HepG2 (cell line): Measurements from ENCODE around the gene LSM11. TPM values are rescaled to one million over a fixed set of nuclear protein-coding genes. Genes with fewer than 3 reads are reported as not detected.

Experiments
- ATAC-seq: fragments of 200-7000 bp; cut with Tn5 transposase; 3 replicates; pipeline ENCODE4 v1.9.1; 2020; ENCODE audit warnings: mild to moderate bottlenecking, moderate library complexity
- BruUV-seq: library from RNA; stranded (reverse); fragments of 400-500 nt; replicated peaks from 2 replicates; lab custom pipeline; 2021; lab: Mats Ljungman, UMichigan
- CTCF ChIA-PET: fragments of 300-600 bp; formaldehyde crosslinking; extraction: SDS; loops from one replicate; lab custom pipeline; 2021; ENCODE audit warnings: low total read pairs, inconsistent platforms, low intra/inter-chr PET ratio; lab: Yijun Ruan, JAX
- POLR2A ChIA-PET: fragments of 350-600 bp; sonication (Branson Sonifier 250); formaldehyde crosslinking; loops from one replicate; lab custom pipeline; 2020; ENCODE audit warnings: antibody characterized with exemption, inconsistent platforms; lab: Yijun Ruan, JAX
- DNase-seq: peaks from one replicate; pipeline ENCODE4 v3.0.0-alpha.2; 2015; ENCODE audit warnings: low spot score
- FAIRE-seq: peaks from 3 replicates; lab custom pipeline; 2011; peaks lifted over from hg19 to GRCh38; lab: Jason Lieb, UNC
- H2AFZ ChIP-seq: one replicate; pipeline ENCODE4 v1.6.1; 2011; ENCODE audit warnings: low read length, inconsistent platforms
- H3K27ac ChIP-seq: fragments of 300-600 bp; 3 replicates; pipeline ENCODE4 v1.8.0; 2011; ENCODE audit warnings: mixed run types, mild to moderate bottlenecking, mixed read lengths, low read length, inconsistent platforms; ENCODE audit not compliant: insufficient read depth; ENCODE audit errors: extremely low read length
- H3K27me3 ChIP-seq, 2 experiments: fragments of 200-600 bp in 1 of 2; 2 replicates in 1 of 2; 3 replicates in 1 of 2; pipeline versions ENCODE4 v1.6.0 to v1.8.0; 2011; ENCODE audit warnings: low read length in 2 of 2, mild to moderate bottlenecking in 2 of 2, moderate library complexity in 2 of 2, inconsistent platforms in 1 of 2; ENCODE audit not compliant: insufficient read depth in 2 of 2, control insufficient read depth in 1 of 2
- H3K36me3 ChIP-seq, 2 experiments: fragments of 200-600 bp in 1 of 2; replicated peaks in 1 of 2; 2 replicates in 1 of 2; 3 replicates in 1 of 2; pipeline versions ENCODE4 v1.5.1 to v1.8.0; 2011; ENCODE audit warnings: low read length in 2 of 2, inconsistent platforms in 1 of 2; ENCODE audit not compliant: insufficient read depth in 2 of 2, control insufficient read depth in 1 of 2
- H3K4me1 ChIP-seq: 2 replicates; pipeline ENCODE4 v1.5.1; 2012; ENCODE audit warnings: low read length, inconsistent platforms; ENCODE audit not compliant: insufficient read depth
- H3K4me2 ChIP-seq: 2 replicates; pipeline ENCODE4 v1.6.0; 2011; ENCODE audit warnings: low read depth, low read length, inconsistent platforms
- H3K4me3 ChIP-seq, 3 experiments: fragments of 200-600 bp in 1 of 3; sonication (generic), shearing (Covaris generic) in 1 of 3; replicated peaks in 1 of 3; 2 replicates each; pipeline ENCODE4 v1.5.1; 2011 to 2016; ENCODE audit warnings: low read length in 3 of 3, inconsistent platforms in 2 of 3, low read depth in 2 of 3, mild to moderate bottlenecking in 2 of 3, control low read depth in 1 of 3, mixed read lengths in 1 of 3; ENCODE audit not compliant: insufficient read depth in 1 of 3
- H3K79me2 ChIP-seq: one replicate; pipeline ENCODE4 v1.6.1; 2011; ENCODE audit warnings: low read length, inconsistent platforms; ENCODE audit not compliant: insufficient read depth
- H3K9ac ChIP-seq: 2 replicates; pipeline ENCODE4 v1.6.0; 2011; ENCODE audit warnings: mild to moderate bottlenecking, low read depth, low read length, inconsistent platforms; ENCODE audit not compliant: insufficient read depth
- H3K9me3 ChIP-seq: 2 replicates; pipeline ENCODE4 v1.5.1; 2012; ENCODE audit warnings: mild to moderate bottlenecking, low read length
- H4K20me1 ChIP-seq: 2 replicates; pipeline ENCODE4 v1.6.0; 2011; ENCODE audit warnings: inconsistent platforms, mild to moderate bottlenecking, low read length, moderate library complexity; ENCODE audit not compliant: insufficient read depth
- EED ChIP-seq: sonication (generic); formaldehyde crosslinking; IDR thresholded peaks from 2 replicates; pipeline ENCODE4 v1.5.0; 2020; ENCODE audit warnings: mild to moderate bottlenecking, missing genetic modification reagents
- FOXO1 ChIP-seq: sonication (generic); formaldehyde crosslinking; IDR thresholded peaks from 2 replicates; pipeline ENCODE4 v1.4.0; 2020; ENCODE audit warnings: missing genetic modification reagents
- HDAC2 ChIP-seq: sonication (generic); formaldehyde crosslinking; IDR thresholded peaks from 2 replicates; pipeline ENCODE4 v1.4.0; 2020; ENCODE audit warnings: missing genetic modification reagents
- MYPOP ChIP-seq: sonication (generic); formaldehyde crosslinking; IDR thresholded peaks from 2 replicates; pipeline ENCODE4 v1.8.1; 2023; ENCODE audit warnings: mild to moderate bottlenecking, moderate library complexity, missing genetic modification reagents
- NAIF1 ChIP-seq: sonication (generic); formaldehyde crosslinking; IDR thresholded peaks from 2 replicates; pipeline ENCODE4 v1.5.0; 2020; ENCODE audit warnings: mild to moderate bottlenecking, missing genetic modification reagents, borderline replicate concordance
- TARDBP ChIP-seq: sonication (generic); formaldehyde crosslinking; IDR thresholded peaks from 2 replicates; pipeline ENCODE4 v1.8.0; 2022; ENCODE audit warnings: mild to moderate bottlenecking, missing genetic modification reagents
- TBL1XR1 ChIP-seq: fragments of 150-350 bp; IDR thresholded peaks from 2 replicates; pipeline ENCODE4 v1.6.1; 2014; ENCODE audit warnings: borderline replicate concordance, low read length; ENCODE audit not compliant: partially characterized antibody
- TGIF2 ChIP-seq: IDR thresholded peaks from 2 replicates; pipeline ENCODE4 v1.6.1; 2016; ENCODE audit warnings: control low read depth, missing compliant biosample characterization
- ZKSCAN8 ChIP-seq: IDR thresholded peaks from 2 replicates; pipeline ENCODE4 v1.6.1; 2016; ENCODE audit warnings: borderline replicate concordance, missing genetic modification reagents, missing compliant biosample characterization
- ZNF18 ChIP-seq: sonication (generic); formaldehyde crosslinking; IDR thresholded peaks from 2 replicates; pipeline ENCODE4 v1.8.0; 2022; ENCODE audit warnings: mild to moderate bottlenecking, missing genetic modification reagents; ENCODE audit not compliant: insufficient replicate concordance
- ZNF276 ChIP-seq: sonication (generic); formaldehyde crosslinking; IDR thresholded peaks from 2 replicates; pipeline ENCODE4 v1.4.0; 2020; ENCODE audit warnings: mild to moderate bottlenecking, low read depth, missing genetic modification reagents
- ZNF512B ChIP-seq: sonication (generic); formaldehyde crosslinking; IDR thresholded peaks from 2 replicates; pipeline ENCODE4 v1.5.1; 2020; ENCODE audit warnings: missing genetic modification reagents, mild to moderate bottlenecking, borderline replicate concordance
- ZNF878 ChIP-seq: sonication (generic); formaldehyde crosslinking; IDR thresholded peaks from 2 replicates; pipeline ENCODE4 v1.8.1; 2023; ENCODE audit warnings: mild to moderate bottlenecking, missing genetic modification reagents, moderate library complexity
- ZSCAN29 ChIP-seq: sonication (generic); formaldehyde crosslinking; conservative IDR thresholded peaks from 2 replicates; pipeline ENCODE4 v1.4.0; 2020; ENCODE audit warnings: mild to moderate bottlenecking, missing genetic modification reagents
- WGBS: methylation state at CpG from one replicate; pipeline ENCODE4 v1.1.6; 2017; ENCODE audit warnings: low lambda C conversion rate; 5-methylcytosine and 5-hydroxymethylcytosine counted together
- in situ Hi-C: cut with HindIII; loops from 2 replicates; pipeline ENCODE4 v1.10.0; 2017; ENCODE audit warnings: low pct_unique_long_range_greater_than_20kb; ENCODE audit not compliant: extremely low pct_ligation_motif_present
- intact Hi-C: fragments of 100-400 bp; cut with micrococcal nuclease; formaldehyde crosslinking; loops from one replicate; pipeline ENCODE4 v1.10.0; 2022; ENCODE audit not compliant: unreplicated experiment
- polyA plus RNA-seq, 8 experiments: library from polyadenylated mRNA; depleted of rRNA in 3 of 8; stranded (reverse) in 7 of 8; unstranded in 1 of 8; fragments of >200 nt; fragmentation: Illumina TruSeq in 4 of 8; extraction: Trizol in 4 of 8; gene quantifications; 2 replicates each; pipeline versions ENCODE4 v1.2.1 to v1.2.3, GENCODE V29; 2011 to 2016; ENCODE audit warnings: low read depth in 4 of 8, missing spikeins in 1 of 8, mixed read lengths in 1 of 8; ENCODE audit not compliant: insufficient read depth in 1 of 8
- total RNA-seq, 5 experiments: library from RNA; depleted of rRNA; stranded (reverse); fragments of >200 nt; fragmentation: Illumina TruSeq; extraction: Trizol; gene quantifications; 2 replicates each; pipeline ENCODE4 v1.2.3, GENCODE V29; 2016; ENCODE audit warnings: low read depth in 1 of 5

Gene LSM11
- total and polyA plus RNA-seq, 2 of the 13 experiments (the other 11 are each of a cell fraction or from before 2014, with no cell fraction given) = 4.5 to 7.2 TPM

GRCh38 chr5:157747766-157748700 is 4.5 kb downstream of the LSM11 start:
- Histone ChIP-seq H3K27ac (no peak overlapping the region), H3K79me2 (peaks cover 7% of the 10 kb centered on the region), H4K20me1 (no peaks in the 10 kb centered on the region), H3K27me3 (no peaks in the 10 kb centered on the region; a peak in 1 of 5 replicates), H3K4me2 (no peak overlapping the region), H3K36me3 (peaks cover 0 to 6% of the 10 kb centered on the region in 2 experiments; a peak in 2 of 5 replicates), H2AFZ (no peak overlapping the region), H3K4me3 (no peak overlapping the region), H3K4me1 (peaks cover 32% of the 10 kb centered on the region), H3K9ac (no peak overlapping the region), H3K9me3 (no peaks in the 10 kb centered on the region)
- ChIA-PET CTCF (no interaction called here), POLR2A (interaction anchor here (1.1 kb wide), 1 partner anchor 17 kb away, joined by 3 read pairs; the partner anchor contains the start of gene THG1L)
- in situ Hi-C loops = loop anchor here (25.0 kb wide), 1 partner anchor 411 kb away; a partner anchor contains a TSS
- BruUV-seq = no TSS peak
- DNase-seq (no peak), FAIRE-seq (no peak), ATAC-seq (no peak)
- WGBS = 97% methylated on average over 8 of the region's 8 CpGs
- TF ChIP-seq FOXO1 (CRISPR knock-in tag) = no peak
- TF ChIP-seq ZNF18 (CRISPR knock-in tag) = no peak
- no peak for TF ChIP-seq ZKSCAN8
- TF ChIP-seq TGIF2 = no peak
- no peak for TF ChIP-seq EED (CRISPR knock-in tag)
- no peak for TF ChIP-seq ZSCAN29
- TF ChIP-seq ZNF276 (CRISPR knock-in tag) = no peak
- no peak for TF ChIP-seq ZNF878 (CRISPR knock-in tag)
- no peak for TF ChIP-seq TARDBP
- TF ChIP-seq HDAC2 = no peak
- TF ChIP-seq NAIF1 (CRISPR knock-in tag) = no peak
- TF ChIP-seq ZNF512B (CRISPR knock-in tag) = no peak
- TF ChIP-seq TBL1XR1 = no peak
- TF ChIP-seq MYPOP (CRISPR knock-in tag) = no peak
- intact Hi-C loops = no loop called here
